GM12873 (cell line): Measurements from ENCODE around the gene GLS.

Experiments
- TF ChIP-seq, protein P1 (sequence below): IDR thresholded peaks from 2 replicates; pipeline ENCODE4 v1.5.1; 2012; ENCODE audit warnings: low read depth, mild to moderate bottlenecking, moderate library complexity, low read length, control low read depth; ENCODE audit not compliant: insufficient read depth; ENCODE audit errors: missing control alignments

GLS gene

DNA sequence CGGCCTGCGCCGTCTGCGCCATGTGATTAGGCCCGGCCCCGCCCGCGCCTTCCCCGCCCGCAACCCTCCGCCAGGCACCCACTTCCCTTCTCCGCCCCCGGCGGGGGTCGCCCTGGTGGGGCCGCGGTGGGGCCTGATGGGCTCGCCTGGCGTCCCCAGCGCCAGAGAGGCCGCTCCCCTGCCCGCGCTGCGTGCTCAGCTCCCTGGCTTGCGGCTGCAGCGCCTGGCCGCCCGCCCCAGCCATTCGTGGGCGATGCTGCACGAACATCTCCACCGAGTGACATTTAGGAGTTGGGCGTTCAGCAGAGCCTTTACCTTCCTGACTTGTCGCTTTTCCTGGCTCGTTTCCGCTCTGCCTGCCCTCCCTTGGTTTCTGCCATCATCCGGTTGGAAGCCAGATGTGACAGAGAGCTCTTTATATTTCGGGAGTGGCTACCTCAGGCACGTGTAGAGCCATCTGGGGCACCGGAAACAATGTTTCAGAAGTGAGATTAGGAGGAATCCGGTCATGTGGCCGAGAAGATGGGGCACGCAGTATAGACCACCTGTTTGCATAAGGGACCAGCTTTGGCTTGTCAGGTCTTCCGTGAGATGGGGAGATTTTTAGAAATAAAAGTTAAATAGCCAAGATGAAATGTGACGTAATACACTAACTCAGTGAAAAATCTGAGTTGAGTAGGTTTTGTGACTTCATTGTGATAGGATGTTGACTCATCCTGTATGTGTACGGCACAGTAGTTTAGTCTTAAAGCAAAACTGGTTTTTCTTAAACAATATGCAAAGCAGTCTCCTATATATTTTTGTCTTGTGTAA is 1.2 kb downstream of the GLS start:
- TF ChIP-seq, protein P1, sequence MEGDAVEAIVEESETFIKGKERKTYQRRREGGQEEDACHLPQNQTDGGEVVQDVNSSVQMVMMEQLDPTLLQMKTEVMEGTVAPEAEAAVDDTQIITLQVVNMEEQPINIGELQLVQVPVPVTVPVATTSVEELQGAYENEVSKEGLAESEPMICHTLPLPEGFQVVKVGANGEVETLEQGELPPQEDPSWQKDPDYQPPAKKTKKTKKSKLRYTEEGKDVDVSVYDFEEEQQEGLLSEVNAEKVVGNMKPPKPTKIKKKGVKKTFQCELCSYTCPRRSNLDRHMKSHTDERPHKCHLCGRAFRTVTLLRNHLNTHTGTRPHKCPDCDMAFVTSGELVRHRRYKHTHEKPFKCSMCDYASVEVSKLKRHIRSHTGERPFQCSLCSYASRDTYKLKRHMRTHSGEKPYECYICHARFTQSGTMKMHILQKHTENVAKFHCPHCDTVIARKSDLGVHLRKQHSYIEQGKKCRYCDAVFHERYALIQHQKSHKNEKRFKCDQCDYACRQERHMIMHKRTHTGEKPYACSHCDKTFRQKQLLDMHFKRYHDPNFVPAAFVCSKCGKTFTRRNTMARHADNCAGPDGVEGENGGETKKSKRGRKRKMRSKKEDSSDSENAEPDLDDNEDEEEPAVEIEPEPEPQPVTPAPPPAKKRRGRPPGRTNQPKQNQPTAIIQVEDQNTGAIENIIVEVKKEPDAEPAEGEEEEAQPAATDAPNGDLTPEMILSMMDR: no peak

- TF ChIP-seq, protein P1: no peak
Measured at GRCh38 chr2:190882411-190882766, 1.8 kb downstream of the GLS start.

DNA sequence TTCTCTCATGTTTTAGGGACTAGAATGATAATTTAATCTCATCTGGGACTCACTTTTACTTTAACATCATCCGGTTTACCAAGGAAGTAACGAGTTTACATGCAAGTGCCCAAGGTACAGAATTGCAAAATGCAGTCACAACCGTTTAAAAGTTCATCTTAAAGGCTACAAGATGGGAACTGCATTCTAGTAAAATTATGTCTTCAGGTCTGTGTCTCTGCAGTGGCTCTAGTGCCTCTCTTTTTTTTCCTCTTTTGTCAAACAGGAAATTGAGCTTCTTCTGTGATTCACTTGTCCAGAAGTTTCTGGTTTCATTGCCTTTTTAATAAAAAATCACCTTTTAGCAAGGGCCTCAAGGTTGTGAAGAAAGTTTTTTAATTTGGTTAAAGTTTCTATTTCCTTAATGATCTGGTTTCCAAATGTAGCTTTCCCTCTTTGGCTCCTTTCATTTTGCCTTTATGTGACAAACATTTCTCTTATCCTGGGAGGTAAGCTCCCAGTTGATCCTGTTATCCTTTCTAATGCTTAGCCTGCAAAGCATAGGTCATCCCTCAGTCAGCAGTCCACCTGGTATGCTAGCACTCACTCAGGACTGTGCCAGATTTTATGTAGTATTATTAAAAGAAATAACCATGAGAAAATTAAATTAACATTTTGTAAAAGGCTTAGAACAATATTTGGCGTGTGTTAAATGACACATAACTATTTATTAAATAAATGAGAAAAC is 2.4 kb downstream of the GLS start:
- TF ChIP-seq, protein P1: no peak

GRCh38 chr2:190887089-190887488 is 6.5 kb downstream of the GLS start:
- TF ChIP-seq, protein P1: no peak

- TF ChIP-seq, protein P1: no peak
Measured at GRCh38 chr2:190888449-190888848, 7.8 kb downstream of the GLS start.

GRCh38 chr2:190889175-190889943 is 8.7 kb downstream of the GLS start:
- TF ChIP-seq, protein P1: no peak

DNA sequence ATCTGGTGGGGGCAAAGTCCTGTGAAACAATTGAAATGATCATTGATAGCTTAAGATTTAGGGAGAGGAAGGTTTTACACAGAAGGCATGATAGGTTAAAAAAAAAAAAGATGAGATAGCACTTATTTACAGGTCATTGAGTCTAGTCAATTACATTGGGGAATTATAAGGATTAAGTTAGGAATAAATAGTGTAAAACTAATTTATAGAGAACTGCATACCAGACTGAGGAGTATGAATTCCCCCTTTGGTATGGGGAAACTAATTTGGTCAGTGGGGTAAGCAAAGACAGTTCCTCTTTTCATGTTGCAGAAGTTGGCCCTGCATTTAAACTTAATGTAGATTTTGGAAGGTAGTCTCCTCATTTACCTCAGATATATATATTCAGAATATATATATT is 10.8 kb downstream of the GLS start:
- TF ChIP-seq, protein P1: no peak
